B cell (primary cell): ENCODE results near the gene DLG2.

Experiments
- CTCF ChIP-seq: fragments of 200-600 bp; IDR thresholded peaks from one replicate; pipeline ENCODE4 v1.8.0; 2022; ENCODE audit warnings: antibody characterized with exemption, mild to moderate bottlenecking
- EZH2 ChIP-seq: IDR thresholded peaks from 2 replicates; pipeline ENCODE4 v1.6.1; 2012; ENCODE audit warnings: borderline replicate concordance, low read depth, mild to moderate bottlenecking, moderate library complexity, low read length; ENCODE audit not compliant: insufficient read depth, poor library complexity, severe bottlenecking

- TF ChIP-seq CTCF (no peak), EZH2 (no peak)
Measured at GRCh38 chr11:85525686-85526085, 101.5 kb downstream of the DLG2 start.
